Measurements from ENCODE around the gene SPECC1. TPM values are rescaled to one million over a fixed set of nuclear protein-coding genes. Genes with fewer than 3 reads are reported as not detected.

SPECC1 gene
- total RNA-seq, 1 experiment from 2014 or later, result 55.3 TPM

DNA sequence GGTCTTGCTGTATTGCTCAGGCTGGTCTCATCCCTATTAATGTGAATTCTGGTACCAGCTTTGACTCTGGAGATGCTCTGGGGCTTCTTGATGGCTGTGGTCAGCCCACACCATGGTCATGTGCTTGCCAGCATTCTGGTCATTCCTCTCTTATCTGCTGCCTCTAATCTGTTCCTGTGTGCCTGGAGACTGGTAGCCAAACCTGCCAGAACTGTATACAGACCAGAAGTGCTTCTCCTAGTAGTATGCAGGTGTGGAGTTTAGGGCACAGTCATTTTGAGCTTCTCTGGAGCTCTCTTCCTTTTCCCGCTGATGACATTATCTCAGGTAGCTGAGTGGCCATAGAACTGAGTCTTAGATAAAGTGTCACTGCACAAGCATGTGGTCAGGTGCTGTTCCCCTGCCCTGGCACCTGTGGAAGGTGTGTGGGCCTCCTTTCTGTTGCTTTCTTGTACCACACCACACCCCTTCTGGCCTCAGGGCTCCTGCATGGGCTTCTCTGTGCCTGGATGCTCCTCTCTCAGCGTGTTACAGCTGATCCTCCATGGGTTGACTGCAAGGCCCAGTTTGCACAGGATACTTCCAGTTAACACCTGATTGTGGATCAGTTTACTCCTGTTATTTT lies 162.7 kb downstream of the SPECC1 start:
- no peaks in the 10 kb centered on the region for H3K36me3 Mint-ChIP-seq (ENCODE audit: insufficient read depth, unreplicated experiment)
- ChIA-PET POLR2A (interaction anchor here (0.6 to 5.1 kb wide), 4 partner anchors 9 to 52 kb away, joined by 3 to 26 read pairs (median 8); no protein-coding TSS in a partner anchor), CTCF (interaction anchor here (0.9 kb wide), 1 partner anchor 55 kb away, joined by 3 read pairs; no protein-coding TSS in a partner anchor)
- TF ChIP-seq, protein P1, sequence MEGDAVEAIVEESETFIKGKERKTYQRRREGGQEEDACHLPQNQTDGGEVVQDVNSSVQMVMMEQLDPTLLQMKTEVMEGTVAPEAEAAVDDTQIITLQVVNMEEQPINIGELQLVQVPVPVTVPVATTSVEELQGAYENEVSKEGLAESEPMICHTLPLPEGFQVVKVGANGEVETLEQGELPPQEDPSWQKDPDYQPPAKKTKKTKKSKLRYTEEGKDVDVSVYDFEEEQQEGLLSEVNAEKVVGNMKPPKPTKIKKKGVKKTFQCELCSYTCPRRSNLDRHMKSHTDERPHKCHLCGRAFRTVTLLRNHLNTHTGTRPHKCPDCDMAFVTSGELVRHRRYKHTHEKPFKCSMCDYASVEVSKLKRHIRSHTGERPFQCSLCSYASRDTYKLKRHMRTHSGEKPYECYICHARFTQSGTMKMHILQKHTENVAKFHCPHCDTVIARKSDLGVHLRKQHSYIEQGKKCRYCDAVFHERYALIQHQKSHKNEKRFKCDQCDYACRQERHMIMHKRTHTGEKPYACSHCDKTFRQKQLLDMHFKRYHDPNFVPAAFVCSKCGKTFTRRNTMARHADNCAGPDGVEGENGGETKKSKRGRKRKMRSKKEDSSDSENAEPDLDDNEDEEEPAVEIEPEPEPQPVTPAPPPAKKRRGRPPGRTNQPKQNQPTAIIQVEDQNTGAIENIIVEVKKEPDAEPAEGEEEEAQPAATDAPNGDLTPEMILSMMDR (IDR thresholded peaks at IDR 0.05; ENCODE audit: unreplicated experiment), result no peak
- H3K9me3 Mint-ChIP-seq (ENCODE audit: unreplicated experiment), result no peaks in the 10 kb centered on the region
- peaks cover 29% of the 10 kb centered on the region for H3K4me1 Mint-ChIP-seq (ENCODE audit: insufficient read depth, unreplicated experiment)
- no peaks in the 10 kb centered on the region for H3K27me3 Mint-ChIP-seq (ENCODE audit: insufficient read depth, unreplicated experiment)
- no peak for DNase-seq (ENCODE audit: unreplicated experiment)
- H3K27ac Mint-ChIP-seq (ENCODE audit: low read depth, unreplicated experiment), result peak overlapping the region; percentile 80
- intact Hi-C loops (cut with micrococcal nuclease), result no loop called here
- BruUV-seq (replicated peaks), result no TSS peak
- no peak overlapping the region for H3K4me3 Mint-ChIP-seq (ENCODE audit: unreplicated experiment)

DNA sequence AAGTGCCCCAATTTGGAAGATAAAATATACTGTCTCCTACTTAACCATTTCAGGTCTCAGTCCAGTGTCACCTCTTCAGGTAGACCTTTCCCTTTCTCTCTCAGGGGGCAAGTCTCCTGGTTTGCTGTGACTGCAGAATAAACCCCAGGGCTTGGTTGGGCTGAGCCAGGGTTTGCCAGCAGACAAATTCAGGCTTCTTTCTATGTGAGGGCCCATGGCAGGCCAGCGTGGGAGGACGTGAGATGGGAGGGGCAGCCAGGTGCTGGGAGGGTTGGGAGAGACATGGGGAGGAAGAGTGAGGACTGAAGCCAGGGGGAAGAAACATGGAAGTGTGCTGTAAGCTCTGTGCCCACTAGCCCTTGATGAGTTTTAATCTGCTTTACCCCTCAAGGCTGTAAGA lies 163.2 kb downstream of the SPECC1 start:
- Mint-ChIP-seq H3K27ac (ENCODE audit: low read depth, unreplicated experiment) (peak overlapping the region; percentile 80), H3K36me3 (ENCODE audit: insufficient read depth, unreplicated experiment) (no peaks in the 10 kb centered on the region), H3K9me3 (ENCODE audit: unreplicated experiment) (no peaks in the 10 kb centered on the region), H3K27me3 (ENCODE audit: insufficient read depth, unreplicated experiment) (no peaks in the 10 kb centered on the region), H3K4me3 (ENCODE audit: unreplicated experiment) (no peak overlapping the region), H3K4me1 (ENCODE audit: insufficient read depth, unreplicated experiment) (peaks cover 29% of the 10 kb centered on the region)
- POLR2A ChIA-PET, result interaction anchor here (0.6 to 5.1 kb wide), 5 partner anchors 10 to 35 kb away, joined by 3 to 26 read pairs (median 7); no protein-coding TSS in a partner anchor
- TF ChIP-seq, protein P1 (IDR thresholded peaks at IDR 0.05; ENCODE audit: unreplicated experiment), result no peak
- no peak for DNase-seq (ENCODE audit: unreplicated experiment)
- no TSS peak for BruUV-seq (replicated peaks)
- intact Hi-C loops (cut with micrococcal nuclease), result no loop called here
- CTCF ChIA-PET, result interaction anchor here (0.9 to 1.2 kb wide), 2 partner anchors 55 to 164 kb away, joined by 3 read pairs; partner anchors contain the start of gene SPECC1

DNA sequence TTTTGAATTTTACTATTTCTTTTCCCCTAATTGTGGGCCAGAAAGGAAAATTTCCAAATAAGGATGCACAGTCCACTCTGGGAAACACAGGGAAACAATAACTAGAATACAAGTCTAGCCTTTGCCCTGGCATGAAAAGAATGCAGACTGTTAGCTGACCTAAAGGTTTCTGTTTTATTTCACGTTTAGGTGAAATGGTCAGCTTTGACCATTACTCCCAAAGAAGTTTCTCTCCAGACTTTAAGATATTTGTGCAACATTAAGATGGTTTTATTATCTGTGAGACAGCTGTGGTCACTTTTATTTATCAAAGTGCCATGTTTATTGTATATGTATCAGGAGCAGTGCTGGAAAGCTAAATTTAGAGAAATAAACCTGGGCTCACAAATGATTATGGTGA lies 163.9 kb downstream of the SPECC1 start:
- Mint-ChIP-seq H3K36me3 (ENCODE audit: insufficient read depth, unreplicated experiment) (no peaks in the 10 kb centered on the region), H3K9me3 (ENCODE audit: unreplicated experiment) (no peaks in the 10 kb centered on the region), H3K27ac (ENCODE audit: low read depth, unreplicated experiment) (peak overlapping the region; percentile 80), H3K4me3 (ENCODE audit: unreplicated experiment) (no peak overlapping the region), H3K27me3 (ENCODE audit: insufficient read depth, unreplicated experiment) (no peaks in the 10 kb centered on the region), H3K4me1 (ENCODE audit: insufficient read depth, unreplicated experiment) (peaks cover 29% of the 10 kb centered on the region)
- DNase-seq (ENCODE audit: unreplicated experiment), result no peak
- TF ChIP-seq, protein P1 (IDR thresholded peaks at IDR 0.05; ENCODE audit: unreplicated experiment), result no peak
- ChIA-PET POLR2A (interaction anchor here (0.6 to 5.1 kb wide), 7 partner anchors 10 to 657 kb away, joined by 3 to 26 read pairs (median 7); no protein-coding TSS in a partner anchor), CTCF (interaction anchor here (0.8 to 1.2 kb wide), 3 partner anchors 11 to 164 kb away, joined by 3 to 4 read pairs (median 3); partner anchors contain the start of gene SPECC1)
- intact Hi-C loops (cut with micrococcal nuclease), result no loop called here
- BruUV-seq (replicated peaks), result no TSS peak

DNA sequence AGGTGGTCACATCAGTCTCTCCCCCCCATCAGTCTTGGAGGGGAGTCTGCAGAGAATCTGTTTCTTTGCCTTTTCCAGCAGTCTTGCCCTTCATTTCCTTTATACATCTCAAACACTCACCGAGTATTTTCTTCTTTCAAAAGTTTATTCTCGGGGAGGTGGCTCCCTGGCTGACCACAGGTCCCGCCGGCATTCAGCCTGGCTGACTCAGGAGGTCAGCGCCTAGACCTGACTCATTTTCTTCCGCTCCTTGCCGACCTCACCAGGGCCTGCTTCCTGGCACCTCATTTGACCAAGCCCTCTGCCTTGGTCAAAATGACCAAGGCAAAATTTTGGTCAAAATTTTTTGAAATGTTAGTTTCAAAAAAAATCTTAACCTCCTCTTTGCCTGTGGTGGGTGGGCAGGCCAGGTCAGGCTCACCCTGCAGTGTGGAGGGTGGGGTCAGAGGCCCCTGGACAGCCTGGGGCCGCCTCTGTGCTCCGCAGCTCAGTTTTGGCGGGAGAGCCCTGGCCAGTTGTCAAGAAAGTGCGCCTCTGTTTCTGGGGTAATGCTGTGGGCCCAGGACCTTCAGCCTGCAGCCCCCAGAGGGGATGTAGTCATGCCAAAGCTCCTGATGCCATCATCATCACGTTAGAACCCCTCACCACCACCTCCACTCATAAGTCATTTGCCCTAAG lies 165.6 kb downstream of the SPECC1 start:
- H3K4me1 Mint-ChIP-seq (ENCODE audit: insufficient read depth, unreplicated experiment), result peaks cover 33% of the 10 kb centered on the region

More for the DNA sequence above, 165.6 kb downstream of the SPECC1 start:
- TF ChIP-seq, protein P1 (IDR thresholded peaks at IDR 0.05; ENCODE audit: unreplicated experiment), result no peak
- Mint-ChIP-seq H3K27ac (ENCODE audit: low read depth, unreplicated experiment) (peak overlapping the region; percentile 97), H3K9me3 (ENCODE audit: unreplicated experiment) (no peaks in the 10 kb centered on the region), H3K27me3 (ENCODE audit: insufficient read depth, unreplicated experiment) (no peaks in the 10 kb centered on the region), H3K36me3 (ENCODE audit: insufficient read depth, unreplicated experiment) (no peaks in the 10 kb centered on the region), H3K4me3 (ENCODE audit: unreplicated experiment) (peak overlapping the region; percentile 63)
- peak; percentile 72 for DNase-seq (ENCODE audit: unreplicated experiment)
- no TSS peak for BruUV-seq (replicated peaks)
- CTCF ChIA-PET, result interaction anchor here (0.5 kb wide), 1 partner anchor 206 kb away, joined by 4 read pairs; no protein-coding TSS in a partner anchor
- POLR2A ChIA-PET, result interaction anchor here (0.7 to 5.1 kb wide), 4 partner anchors 9 to 18 kb away, joined by 3 to 26 read pairs (median 8); no protein-coding TSS in a partner anchor
- intact Hi-C loops (cut with micrococcal nuclease), result no loop called here
